GM19238 (cell line): ENCODE results near the gene FECH.
"Not testable (repeated sequence)": the region's sequence is repeated elsewhere in the genome, so short reads cannot be mapped to it uniquely, and the experiment has no call there.

Experiments used
- DNase-seq: peaks from one replicate; pipeline ENCODE4 v3.0.0; 2011; ENCODE audit warnings: low spot score; ENCODE audit not compliant: insufficient read length

Gene FECH

GRCh38 chr18:57586251-57587049 is at the start of gene FECH:
FECH (minus strand) TSS chr18:57586702; CDS start chr18:57586620, 82 bp downstream.
- peak; percentile 71 for DNase-seq

DNA sequence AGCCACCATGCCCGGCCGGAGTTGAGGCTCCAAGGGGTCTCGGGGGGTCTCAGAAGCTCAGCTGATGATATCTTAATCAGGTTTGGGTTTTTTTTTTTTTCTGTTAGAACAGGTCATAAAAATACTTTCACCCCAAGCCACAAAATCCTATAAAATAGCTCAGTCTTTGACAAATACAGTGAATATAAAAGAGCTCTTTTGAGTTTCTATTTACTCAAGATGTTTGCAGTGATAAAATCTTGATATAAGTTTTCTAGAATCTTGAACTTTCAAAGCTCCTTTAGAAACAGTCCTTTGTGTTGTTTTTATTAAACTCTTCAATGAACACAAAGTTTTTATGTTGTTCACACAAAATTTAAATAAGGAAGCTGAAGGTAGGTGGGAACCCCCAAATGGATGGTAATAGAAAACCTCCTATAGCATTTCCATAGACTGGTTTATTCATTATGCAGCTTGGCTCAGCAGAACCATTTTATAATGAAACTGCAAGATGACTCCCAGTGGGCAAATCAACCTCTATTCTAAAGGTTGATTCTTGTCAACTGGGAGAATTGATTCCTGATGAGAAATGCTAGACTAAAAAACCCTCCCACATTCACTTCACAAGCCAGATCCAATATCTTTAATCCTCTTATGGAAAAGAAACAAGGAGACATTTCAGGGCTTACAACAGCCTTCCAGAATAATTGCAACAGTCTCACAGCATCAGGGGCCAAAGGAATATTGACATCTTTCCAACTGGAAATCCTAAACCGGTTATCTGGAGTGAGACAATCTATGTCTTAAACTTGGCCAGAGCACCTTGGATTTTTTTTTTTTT is 48.7 kb upstream of the FECH start:
- no peak for DNase-seq

- no peak for DNase-seq
Observed at GRCh38 chr18:57631697-57632096, 45.2 kb upstream of the FECH start.

- no peak for DNase-seq
Observed at GRCh38 chr18:57630754-57631595, 44.5 kb upstream of the FECH start.

GRCh38 chr18:57630002-57630753 is 43.7 kb upstream of the FECH start:
- peak; percentile 87 for DNase-seq

GRCh38 chr18:57629422-57629821 is 42.9 kb upstream of the FECH start:
- no peak for DNase-seq

DNA sequence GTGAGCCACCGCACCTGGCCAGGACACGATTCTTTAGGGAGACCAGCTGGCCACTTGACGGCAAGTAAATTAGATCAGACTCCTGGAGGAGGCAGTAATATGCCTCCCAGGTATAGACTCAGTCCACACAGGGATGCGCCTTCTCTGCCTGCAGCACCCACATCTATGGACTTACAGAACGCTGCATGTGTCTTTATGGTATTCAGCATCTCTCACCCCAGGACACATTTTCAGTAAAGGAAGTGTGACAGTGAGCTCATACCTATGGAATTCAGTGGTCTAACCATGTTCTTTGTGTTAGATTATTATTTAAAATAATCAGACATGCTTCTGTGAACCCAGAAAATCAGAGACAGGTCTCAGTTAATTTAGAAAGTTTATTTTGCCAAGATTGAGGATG is 41.0 kb upstream of the FECH start:
- no peak for DNase-seq

- DNase-seq: no peak
Observed at GRCh38 chr18:57624988-57625387, 38.5 kb upstream of the FECH start.

DNA sequence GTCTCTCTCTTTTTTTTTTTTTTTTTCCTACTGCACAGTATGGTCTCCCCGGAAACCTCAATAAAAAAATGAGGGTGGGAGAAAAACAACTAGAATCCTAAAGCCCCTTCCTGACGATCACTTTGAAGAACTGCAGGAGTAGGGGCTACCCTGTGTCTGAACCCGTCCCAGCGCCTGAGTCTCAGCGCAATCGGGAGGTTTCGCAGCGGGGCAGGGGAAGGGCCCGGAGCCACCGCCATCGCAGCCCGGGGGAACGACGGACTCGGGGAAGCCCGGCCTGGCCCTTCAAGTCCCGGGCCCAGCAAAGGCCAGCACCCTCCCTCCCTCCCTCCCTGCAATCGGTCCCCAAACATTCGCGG is 34.7 kb upstream of the FECH start:
- DNase-seq: peak; percentile 42

GRCh38 chr18:57619876-57620275 is 33.4 kb upstream of the FECH start:
- DNase-seq: no peak

DNA sequence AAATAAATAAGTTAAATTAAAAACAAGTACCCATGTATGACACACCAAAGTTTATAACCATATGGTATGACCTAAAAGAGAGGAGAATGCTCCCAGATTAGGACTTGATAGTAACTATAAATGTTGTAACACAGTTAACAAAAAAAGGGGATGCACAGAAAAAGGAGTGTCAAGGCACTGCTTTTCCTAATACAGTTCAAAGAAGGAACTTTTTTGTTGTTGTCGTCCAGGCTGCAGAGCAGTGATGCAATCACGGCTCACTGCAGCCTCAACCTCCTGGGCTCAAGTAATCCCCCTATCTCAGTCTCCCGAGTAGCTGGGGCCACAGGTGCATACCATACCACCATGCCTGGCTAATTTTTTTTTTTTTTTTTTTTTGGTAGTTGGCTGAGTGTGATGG is 32.4 kb upstream of the FECH start:
- no peak for DNase-seq

- DNase-seq: no peak
Observed at GRCh38 chr18:57603871-57604270, 17.4 kb upstream of the FECH start.

DNA sequence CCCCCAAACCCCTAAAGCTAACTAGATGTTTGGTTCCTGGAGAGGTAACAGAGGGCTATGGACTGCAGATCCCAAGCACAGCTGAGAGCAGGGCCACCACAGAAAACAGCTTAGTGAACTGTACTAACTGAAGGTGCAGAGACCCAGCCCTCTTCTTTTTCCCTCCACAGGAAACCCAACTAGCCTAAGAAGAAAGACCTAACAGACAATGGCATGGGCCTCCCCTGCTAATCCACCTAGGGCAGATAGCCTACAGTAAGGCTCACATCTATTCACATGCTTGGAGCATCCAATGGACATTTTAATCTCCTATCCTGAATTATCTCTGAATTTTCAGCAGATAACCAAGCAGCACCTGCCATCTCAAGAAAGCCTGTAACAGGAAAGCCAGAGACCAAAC is 8.8 kb upstream of the FECH start:
- DNase-seq: no peak

DNA sequence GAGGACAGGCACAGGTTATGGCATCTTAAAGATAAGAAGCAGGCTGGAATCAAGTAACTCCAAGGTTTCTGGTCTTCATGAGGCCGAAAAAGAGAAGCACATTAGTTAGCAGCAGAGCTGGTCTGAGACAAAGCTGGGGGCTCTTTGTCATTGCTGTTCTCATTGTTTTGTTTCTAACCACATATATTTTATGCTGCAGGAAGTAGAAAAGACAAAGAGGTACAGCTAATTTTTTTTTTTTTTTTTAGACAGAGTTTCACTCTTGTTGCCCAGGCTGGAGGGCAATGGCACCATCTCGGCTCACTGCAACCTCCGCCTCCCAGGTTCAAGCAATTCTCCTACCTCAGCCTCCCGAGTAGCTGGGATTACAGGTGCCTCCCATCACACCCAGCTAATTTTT is 6.2 kb upstream of the FECH start:
- DNase-seq: not testable (repeated sequence)

- DNase-seq: no peak
Observed at GRCh38 chr18:57589161-57589560, 2.7 kb upstream of the FECH start.

GRCh38 chr18:57587098-57587661 is 678 bp upstream of the FECH start:
- no peak for DNase-seq

DNA sequence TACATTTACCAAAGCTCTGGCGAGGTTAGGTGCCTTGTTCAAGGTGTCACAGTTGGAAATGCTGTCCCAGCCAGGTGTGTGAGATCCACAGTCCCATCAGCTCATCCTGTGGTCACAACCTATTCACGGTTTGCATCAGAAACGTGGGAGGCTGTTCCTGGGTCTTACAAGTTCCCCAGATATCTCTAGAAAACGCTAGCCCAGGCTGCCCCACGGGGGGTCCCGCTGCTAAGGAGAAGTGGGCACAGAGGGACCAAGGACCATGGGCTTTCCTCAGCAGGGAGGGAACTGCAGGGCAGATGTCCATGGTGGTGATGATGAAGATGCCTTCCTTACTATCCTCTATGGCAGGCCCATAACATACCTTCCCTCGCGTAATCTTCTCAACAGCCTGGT is 649 bp downstream of the FECH start:
- no peak for DNase-seq

DNA sequence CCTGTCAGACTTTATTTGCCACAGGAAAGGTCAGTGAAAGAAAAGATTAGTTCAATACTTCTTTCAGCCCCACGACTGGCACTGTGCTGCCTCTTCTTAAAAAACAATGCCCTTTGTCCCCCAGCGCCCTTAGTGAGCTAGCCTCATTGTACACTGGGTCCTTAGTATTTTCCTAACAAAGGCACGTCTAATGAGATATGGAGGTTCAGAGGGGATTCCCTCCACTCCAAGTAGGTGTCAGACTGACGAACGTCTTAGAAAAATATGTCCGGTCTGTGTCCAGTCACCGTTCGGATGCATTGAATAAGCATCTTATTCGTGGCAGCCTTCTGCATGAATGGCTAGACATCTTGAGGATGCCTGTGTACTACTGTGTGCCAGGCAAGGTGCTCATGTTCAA is 1.1 kb downstream of the FECH start:
- DNase-seq: no peak

GRCh38 chr18:57584444-57584843 is 2.1 kb downstream of the FECH start:
- DNase-seq: no peak

DNA sequence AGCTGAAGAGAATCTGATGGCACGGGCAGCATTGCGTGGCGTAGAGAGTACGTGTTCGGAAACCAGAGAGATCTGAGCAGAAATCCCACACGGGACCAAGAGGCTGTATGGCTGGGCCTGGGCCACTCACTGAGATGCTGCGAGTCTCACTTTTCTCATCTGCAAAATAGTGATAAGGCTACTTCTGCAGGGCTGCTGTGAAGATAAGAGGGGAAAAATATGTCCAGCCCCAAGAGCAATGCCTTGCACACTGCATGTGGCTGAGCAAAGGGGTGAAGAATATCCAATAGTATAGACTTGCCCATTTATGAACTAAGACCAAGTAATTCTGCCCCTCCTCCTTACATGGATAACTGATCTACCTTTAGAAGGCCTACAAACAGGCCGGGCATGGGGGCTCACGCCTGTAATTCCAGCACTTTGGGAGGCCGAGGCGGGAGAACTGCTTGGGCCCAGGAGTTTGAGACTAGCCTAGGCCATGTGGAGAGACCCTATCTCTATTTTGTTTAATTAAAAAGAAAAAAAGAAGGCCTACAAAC is 3.1 kb downstream of the FECH start:
- no peak for DNase-seq
